Mesenchymal stem cell (in vitro differentiated cells and primary cell): ENCODE data around the gene NLK.
"Not testable (repeated sequence)": the region's sequence is repeated elsewhere in the genome, so short reads cannot be mapped to it uniquely, and the experiment has no call there.

Experiments used
- DNase-seq: peaks from one replicate; pipeline ENCODE4 v3.0.0-alpha.2; 2013
- H2AFZ ChIP-seq: one replicate; pipeline ENCODE4 v1.6.1; 2013; ENCODE audit warnings: low read depth, mild to moderate bottlenecking, control low read depth, inconsistent platforms, low read length, moderate library complexity
- H2AK5ac ChIP-seq: 2 replicates; pipeline ENCODE4 v1.6.1; 2013; ENCODE audit warnings: low read length, moderate library complexity, mild to moderate bottlenecking, inconsistent platforms; ENCODE audit not compliant: severe bottlenecking
- H2BK120ac ChIP-seq: one replicate; pipeline ENCODE4 v1.6.1; 2013; ENCODE audit warnings: low read depth, mild to moderate bottlenecking, inconsistent platforms, low read length, moderate library complexity
- H2BK12ac ChIP-seq, 2 experiments: one replicate each; pipeline ENCODE4 v1.6.1; 2013; ENCODE audit warnings: inconsistent platforms in 2 of 2, low read length in 2 of 2, mild to moderate bottlenecking in 2 of 2, moderate library complexity in 2 of 2, control low read depth in 1 of 2
- H2BK15ac ChIP-seq: one replicate; pipeline ENCODE4 v1.6.1; 2013; ENCODE audit warnings: mild to moderate bottlenecking, low read depth, inconsistent platforms; ENCODE audit not compliant: poor library complexity, severe bottlenecking
- H2BK5ac ChIP-seq: 2 replicates; pipeline ENCODE4 v1.6.1; 2013; ENCODE audit warnings: low read depth, mild to moderate bottlenecking, low read length, control low read depth, inconsistent platforms; ENCODE audit not compliant: poor library complexity, severe bottlenecking
- H3K14ac ChIP-seq, 2 experiments: one replicate each; pipeline ENCODE4 v1.6.1; 2013; ENCODE audit warnings: inconsistent platforms in 2 of 2, low read length in 2 of 2, control low read depth in 1 of 2, mild to moderate bottlenecking in 1 of 2, moderate library complexity in 1 of 2
- H3K18ac ChIP-seq, 2 experiments: one replicate each; pipeline ENCODE4 v1.6.1; 2013; ENCODE audit warnings: inconsistent platforms in 2 of 2, low read length in 2 of 2, control low read depth in 1 of 2, low read depth in 1 of 2, mild to moderate bottlenecking in 1 of 2
- H3K23ac ChIP-seq, 2 experiments: one replicate each; pipeline ENCODE4 v1.6.1; 2013; ENCODE audit warnings: inconsistent platforms in 2 of 2, low read length in 2 of 2, mild to moderate bottlenecking in 2 of 2, moderate library complexity in 2 of 2, control low read depth in 1 of 2
- H3K27ac ChIP-seq: 2 replicates; pipeline ENCODE4 v1.5.1; 2013; ENCODE audit warnings: mild to moderate bottlenecking, moderate library complexity, low read length, control low read depth, inconsistent platforms; ENCODE audit not compliant: poor library complexity, severe bottlenecking
- H3K27me3 ChIP-seq, 2 experiments: 2 replicates each; pipeline versions ENCODE4 v1.6.1 to v1.7.0; 2013; ENCODE audit warnings: low read length in 2 of 2, mild to moderate bottlenecking in 2 of 2, moderate library complexity in 2 of 2, control low read depth in 1 of 2, inconsistent platforms in 1 of 2; ENCODE audit not compliant: control insufficient read depth in 1 of 2, insufficient read depth in 1 of 2
- H3K36me3 ChIP-seq, 2 experiments: 2 replicates each; pipeline versions ENCODE4 v1.6.1 to v1.7.0; 2013; ENCODE audit warnings: low read length in 2 of 2, control low read depth in 1 of 2, inconsistent platforms in 1 of 2, low read depth in 1 of 2, mild to moderate bottlenecking in 1 of 2; ENCODE audit not compliant: insufficient read depth in 2 of 2, control insufficient read depth in 1 of 2
- H3K4ac ChIP-seq, 2 experiments: one replicate each; pipeline ENCODE4 v1.6.1; 2013; ENCODE audit warnings: inconsistent platforms in 2 of 2, low read length in 2 of 2, mild to moderate bottlenecking in 2 of 2, moderate library complexity in 2 of 2, control low read depth in 1 of 2, low read depth in 1 of 2
- H3K4me1 ChIP-seq: 2 replicates; pipeline ENCODE4 v1.6.1; 2013; ENCODE audit warnings: low read depth, low read length, control low read depth; ENCODE audit not compliant: control insufficient read depth, insufficient read depth
- H3K4me2 ChIP-seq: 2 replicates; pipeline ENCODE4 v1.6.1; 2013; ENCODE audit warnings: low read length, mild to moderate bottlenecking, inconsistent platforms; ENCODE audit not compliant: poor library complexity, severe bottlenecking
- H3K4me3 ChIP-seq, 2 experiments: 2 replicates each; pipeline versions ENCODE4 v1.5.1 to v1.7.0; 2013; ENCODE audit warnings: low read length in 2 of 2, mild to moderate bottlenecking in 2 of 2, control low read depth in 1 of 2, low read depth in 1 of 2; ENCODE audit not compliant: insufficient read depth in 1 of 2
- H3K79me1 ChIP-seq: replicated peaks from 2 replicates; pipeline ENCODE4 v1.6.1; 2013; ENCODE audit warnings: mild to moderate bottlenecking, control low read depth, low read length, inconsistent platforms; ENCODE audit not compliant: poor library complexity, severe bottlenecking
- H3K9ac ChIP-seq: 2 replicates; pipeline ENCODE4 v1.7.0; 2013; ENCODE audit warnings: mild to moderate bottlenecking, low read length, moderate library complexity
- H3K9me3 ChIP-seq: 2 replicates; pipeline ENCODE4 v1.7.0; 2013; ENCODE audit warnings: mild to moderate bottlenecking, low read length; ENCODE audit not compliant: control insufficient read depth
- H4K8ac ChIP-seq: one replicate; pipeline ENCODE4 v1.6.1; 2013; ENCODE audit warnings: inconsistent platforms, mild to moderate bottlenecking, low read length, moderate library complexity
- H4K91ac ChIP-seq: one replicate; pipeline ENCODE4 v1.6.1; 2013; ENCODE audit warnings: mild to moderate bottlenecking, low read length, inconsistent platforms
- WGBS: methylation state at CpG from one replicate; pipeline ENCODE4 v1.1.7; 2013; ENCODE audit warnings: mixed read lengths; 5-methylcytosine and 5-hydroxymethylcytosine counted together

Gene NLK

DNA sequence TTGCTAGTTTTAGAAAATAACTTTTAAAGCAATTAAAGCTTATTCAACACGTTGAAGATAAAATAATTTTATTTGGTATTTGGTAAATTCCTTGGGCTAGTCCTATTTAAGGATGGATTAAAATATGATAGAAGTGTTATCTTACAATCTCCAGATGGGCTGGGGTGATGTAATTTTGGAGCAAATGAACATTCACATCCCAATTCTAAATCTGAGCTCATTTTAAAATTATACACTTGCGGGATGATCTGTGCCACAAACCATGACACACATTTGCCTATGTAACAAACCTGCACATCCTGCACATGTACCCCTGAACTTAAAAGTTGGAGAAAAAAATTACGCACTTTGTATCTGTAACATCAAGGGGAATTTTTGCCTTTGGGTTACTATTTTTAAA is 31.5 kb downstream of the NLK start:
- H3K27me3 ChIP-seq, result no peaks in the 10 kb centered on the region
- 100% methylated on average over 2 of the region's 3 CpGs for WGBS
- no peak overlapping the region for H4K8ac ChIP-seq
- peaks cover 19% of the 10 kb centered on the region for H3K79me1 ChIP-seq
- peaks cover 2 to 4% of the 10 kb centered on the region in 2 experiments for H3K36me3 ChIP-seq
- H2BK12ac ChIP-seq, result no peak overlapping the region
- no peak overlapping the region for H3K4ac ChIP-seq
- DNase-seq, result no peak
- H2AK5ac ChIP-seq, result no peak overlapping the region
- H4K91ac ChIP-seq, result no peak overlapping the region
- peaks cover 16% of the 10 kb centered on the region for H3K9me3 ChIP-seq
- no peak overlapping the region for H3K27ac ChIP-seq
- no peak overlapping the region for H3K9ac ChIP-seq
- no peak overlapping the region for H3K14ac ChIP-seq
- H2BK15ac ChIP-seq, result no peak overlapping the region
- H2BK120ac ChIP-seq, result no peak overlapping the region
- no peak overlapping the region for H2AFZ ChIP-seq
- H3K18ac ChIP-seq, result no peak overlapping the region
- no peak overlapping the region for H2BK5ac ChIP-seq
- no peaks in the 10 kb centered on the region for H3K4me1 ChIP-seq
- no peak overlapping the region for H3K4me2 ChIP-seq
- no peak overlapping the region for H3K23ac ChIP-seq
- no peak overlapping the region for H3K4me3 ChIP-seq

GRCh38 chr17:28076144-28076543 is 33.7 kb downstream of the NLK start:
- H2BK15ac ChIP-seq, result no peak overlapping the region
- no peak overlapping the region for H2AK5ac ChIP-seq
- H3K4me1 ChIP-seq, result peaks cover 1% of the 10 kb centered on the region
- DNase-seq, result no peak
- no peak overlapping the region for H4K8ac ChIP-seq
- H3K36me3 ChIP-seq, result peaks cover under 1 to 2% of the 10 kb centered on the region in 2 experiments
- no peak overlapping the region for H2BK5ac ChIP-seq
- H2BK12ac ChIP-seq, result no peak overlapping the region
- no peak overlapping the region for H2AFZ ChIP-seq
- H3K27ac ChIP-seq, result no peak overlapping the region
- no peak overlapping the region for H3K14ac ChIP-seq
- H3K9ac ChIP-seq, result no peak overlapping the region
- no peak overlapping the region for H4K91ac ChIP-seq
- H3K4ac ChIP-seq, result no peak overlapping the region
- H2BK120ac ChIP-seq, result no peak overlapping the region
- H3K4me2 ChIP-seq, result no peak overlapping the region
- H3K27me3 ChIP-seq, result no peaks in the 10 kb centered on the region
- H3K4me3 ChIP-seq, result no peak overlapping the region
- H3K23ac ChIP-seq, result no peak overlapping the region
- 100% methylated on average over 1 of the region's 1 CpG for whole genome bisulfite sequencing
- peaks cover 11% of the 10 kb centered on the region for H3K9me3 ChIP-seq
- H3K79me1 ChIP-seq, result peaks cover 23% of the 10 kb centered on the region
- H3K18ac ChIP-seq, result no peak overlapping the region

- WGBS, result 95% methylated on average over 3 of the region's 6 CpGs
- not testable (repeated sequence) for H3K9me3 ChIP-seq, H3K18ac ChIP-seq, H2BK5ac ChIP-seq, H3K4ac ChIP-seq, DNase-seq, H2AK5ac ChIP-seq, H3K4me3 ChIP-seq, H4K8ac ChIP-seq, H2AFZ ChIP-seq, H3K9ac ChIP-seq, H2BK12ac ChIP-seq, H3K14ac ChIP-seq, H3K23ac ChIP-seq, H3K36me3 ChIP-seq, H3K27me3 ChIP-seq, H2BK120ac ChIP-seq, H3K4me1 ChIP-seq, H4K91ac ChIP-seq, H3K27ac ChIP-seq, H3K4me2 ChIP-seq, H2BK15ac ChIP-seq
- peaks cover 22% of the 10 kb centered on the region for H3K79me1 ChIP-seq
Measured at GRCh38 chr17:28077140-28077539, 34.7 kb downstream of the NLK start.

DNA sequence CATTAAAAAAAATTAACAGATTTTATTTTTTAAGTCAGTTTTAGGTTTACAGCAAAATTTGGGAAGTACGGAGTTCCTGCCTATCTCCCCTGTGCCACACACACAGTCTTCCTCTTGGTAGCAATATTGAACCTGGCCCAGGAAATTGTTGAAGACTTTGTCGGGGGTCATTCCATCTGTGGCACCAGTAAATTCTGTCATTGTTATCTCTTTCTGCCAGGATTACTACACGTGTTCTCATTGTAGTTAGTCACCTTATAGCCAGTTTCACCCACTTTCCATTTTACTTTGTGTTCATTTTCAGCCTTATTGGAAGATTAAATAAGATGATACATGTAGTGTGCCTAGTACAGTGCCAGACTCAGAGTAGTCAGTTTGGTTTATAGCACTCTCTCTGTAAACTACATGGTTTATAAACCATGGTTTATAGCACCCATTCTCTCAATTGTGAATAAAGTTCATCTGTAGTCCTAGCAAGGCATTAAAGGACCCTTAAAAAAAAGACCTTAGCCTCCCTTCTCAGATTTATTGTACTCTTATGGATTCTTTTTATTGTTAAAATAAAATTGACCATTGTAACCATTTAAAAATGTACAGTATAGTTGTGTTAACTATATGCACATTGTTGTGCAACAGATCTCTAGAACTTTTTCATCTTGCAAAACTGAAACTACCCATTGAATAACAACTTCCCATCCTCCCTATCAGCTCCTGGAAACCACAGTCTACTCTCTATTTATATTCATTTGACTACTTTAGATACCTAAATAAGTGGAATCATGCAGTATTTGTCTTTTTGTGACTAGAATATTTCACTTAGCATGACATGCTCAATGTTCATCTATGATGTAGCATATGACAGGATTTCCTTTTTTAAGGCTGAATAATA is 36.1 kb downstream of the NLK start:
- Histone ChIP-seq H2AK5ac (no peak overlapping the region), H3K4me2 (no peak overlapping the region), H3K23ac (no peak overlapping the region), H2AFZ (no peak overlapping the region), H2BK12ac (no peak overlapping the region), H3K27ac (no peak overlapping the region), H3K14ac (no peak overlapping the region), H2BK15ac (no peak overlapping the region), H4K8ac (no peak overlapping the region), H2BK120ac (no peak overlapping the region), H4K91ac (no peak overlapping the region), H3K9me3 (no peaks in the 10 kb centered on the region), H3K18ac (no peak overlapping the region), H3K27me3 (no peaks in the 10 kb centered on the region), H3K9ac (no peak overlapping the region), H3K4ac (no peak overlapping the region), H3K36me3 (no peaks in the 10 kb centered on the region), H3K4me3 (no peak overlapping the region), H2BK5ac (no peak overlapping the region), H3K4me1 (peaks cover 1% of the 10 kb centered on the region), H3K79me1 (peaks cover 17% of the 10 kb centered on the region)
- peak; percentile 54 for DNase-seq
- WGBS, result 100% methylated on average over 2 of the region's 3 CpGs
